ENCODE results near the gene C16orf74. TPM values are rescaled to one million over a fixed set of nuclear protein-coding genes. Genes with fewer than 3 reads are reported as not detected.

Gene C16orf74
- total and polyA plus RNA-seq, 4 donors, result 2.6 to 7.9 (median 3.4) TPM

- Histone ChIP-seq H3K4me1 (ENCODE audit: control insufficient read depth in 5 of 5, insufficient read depth in 5 of 5, low read length in 5 of 5) (peaks cover 0 to 2% (median 0%) of the 10 kb centered on the region in 5 donors), H3K4me3 (no peak overlapping the region), H3K9ac (ENCODE audit: insufficient read depth in 1 of 2, low read length in 2 of 2) (no peak overlapping the region), H3K27me3 (ENCODE audit: control insufficient read depth in 3 of 3, insufficient read depth in 3 of 3, low read length in 2 of 3) (no peaks in the 10 kb centered on the region), H3K36me3 (ENCODE audit: control insufficient read depth in 4 of 4, insufficient read depth in 4 of 4, low read length in 4 of 4) (peaks cover 8 to 16% (median 11%) of the 10 kb centered on the region in 4 donors), H3K9me3 (ENCODE audit: control insufficient read depth in 4 of 4, insufficient read depth in 3 of 4, low read length in 3 of 4) (no peaks in the 10 kb centered on the region), H3K27ac (ENCODE audit: low read depth in 1 of 2, low read length in 1 of 2) (no peak overlapping the region)
- TF ChIP-seq, protein P1, sequence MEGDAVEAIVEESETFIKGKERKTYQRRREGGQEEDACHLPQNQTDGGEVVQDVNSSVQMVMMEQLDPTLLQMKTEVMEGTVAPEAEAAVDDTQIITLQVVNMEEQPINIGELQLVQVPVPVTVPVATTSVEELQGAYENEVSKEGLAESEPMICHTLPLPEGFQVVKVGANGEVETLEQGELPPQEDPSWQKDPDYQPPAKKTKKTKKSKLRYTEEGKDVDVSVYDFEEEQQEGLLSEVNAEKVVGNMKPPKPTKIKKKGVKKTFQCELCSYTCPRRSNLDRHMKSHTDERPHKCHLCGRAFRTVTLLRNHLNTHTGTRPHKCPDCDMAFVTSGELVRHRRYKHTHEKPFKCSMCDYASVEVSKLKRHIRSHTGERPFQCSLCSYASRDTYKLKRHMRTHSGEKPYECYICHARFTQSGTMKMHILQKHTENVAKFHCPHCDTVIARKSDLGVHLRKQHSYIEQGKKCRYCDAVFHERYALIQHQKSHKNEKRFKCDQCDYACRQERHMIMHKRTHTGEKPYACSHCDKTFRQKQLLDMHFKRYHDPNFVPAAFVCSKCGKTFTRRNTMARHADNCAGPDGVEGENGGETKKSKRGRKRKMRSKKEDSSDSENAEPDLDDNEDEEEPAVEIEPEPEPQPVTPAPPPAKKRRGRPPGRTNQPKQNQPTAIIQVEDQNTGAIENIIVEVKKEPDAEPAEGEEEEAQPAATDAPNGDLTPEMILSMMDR (IDR thresholded peaks at IDR 0.05; ENCODE audit: control extremely low read depth, extremely low read depth), result no peak
- no peak for ATAC-seq (ENCODE audit: insufficient read depth, low FRiP score)
- WGBS, 2 donors, result 95% methylated on average over 8 of the region's 8 CpGs
- no peak for DNase-seq
Observed at GRCh38 chr16:85774811-85775210, 23.9 kb upstream of the C16orf74 start.

- TF ChIP-seq, protein P1 (IDR thresholded peaks at IDR 0.05; ENCODE audit: control extremely low read depth, extremely low read depth), result no peak
- no peaks in the 10 kb centered on the region for H3K9me3 ChIP-seq (ENCODE audit: control insufficient read depth in 4 of 4, insufficient read depth in 3 of 4, low read length in 3 of 4)
- peaks cover 3 to 11% (median 8%) of the 10 kb centered on the region in 4 donors for H3K36me3 ChIP-seq (ENCODE audit: control insufficient read depth in 4 of 4, insufficient read depth in 4 of 4, low read length in 4 of 4)
- H3K27me3 ChIP-seq (ENCODE audit: control insufficient read depth in 3 of 3, insufficient read depth in 3 of 3, low read length in 2 of 3), result no peaks in the 10 kb centered on the region
- H3K9ac ChIP-seq (ENCODE audit: insufficient read depth in 1 of 2, low read length in 2 of 2), result no peak overlapping the region
- H3K4me3 ChIP-seq, result no peak overlapping the region
- DNase-seq (no peak), ATAC-seq (ENCODE audit: insufficient read depth, low FRiP score) (no peak)
- H3K27ac ChIP-seq (ENCODE audit: low read depth in 1 of 2, low read length in 1 of 2), result no peak overlapping the region
- peaks cover 0 to 2% (median 0%) of the 10 kb centered on the region in 5 donors for H3K4me1 ChIP-seq (ENCODE audit: control insufficient read depth in 5 of 5, insufficient read depth in 5 of 5, low read length in 5 of 5)
- WGBS, 2 donors, result 79 to 81% methylated on average over 6 of the region's 6 CpGs
Observed at GRCh38 chr16:85774136-85774535, 23.2 kb upstream of the C16orf74 start.

DNA sequence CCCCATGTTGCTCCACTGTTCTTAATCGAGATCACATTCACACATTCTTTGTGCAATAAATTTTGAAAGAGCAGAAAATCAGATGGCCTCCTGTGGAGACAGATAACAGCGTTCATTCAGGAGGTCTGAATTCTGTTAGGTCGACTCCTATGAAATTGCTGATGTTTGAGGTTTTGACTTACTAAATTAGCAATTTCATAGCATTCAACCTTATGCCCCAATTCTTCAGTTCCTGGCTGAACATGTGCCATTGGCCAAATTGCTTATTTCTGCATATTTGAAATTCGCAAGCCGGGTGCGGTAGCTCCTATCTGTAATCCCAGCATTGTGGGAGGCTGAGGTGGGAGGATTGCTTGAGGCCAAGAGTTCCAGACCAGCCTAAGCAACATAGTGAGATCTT lies 22.1 kb upstream of the C16orf74 start:
- H3K27me3 ChIP-seq (ENCODE audit: control insufficient read depth in 3 of 3, insufficient read depth in 3 of 3, low read length in 2 of 3), result no peaks in the 10 kb centered on the region
- no peak for DNase-seq
- peaks cover under 1 to 8% (median under 1%) of the 10 kb centered on the region in 4 donors for H3K36me3 ChIP-seq (ENCODE audit: control insufficient read depth in 4 of 4, insufficient read depth in 4 of 4, low read length in 4 of 4)
- TF ChIP-seq, protein P1 (IDR thresholded peaks at IDR 0.05; ENCODE audit: control extremely low read depth, extremely low read depth), result no peak
- H3K4me3 ChIP-seq, result no peak overlapping the region
- H3K27ac ChIP-seq (ENCODE audit: low read depth in 1 of 2, low read length in 1 of 2), result no peak overlapping the region
- H3K9ac ChIP-seq (ENCODE audit: insufficient read depth in 1 of 2, low read length in 2 of 2), result no peak overlapping the region
- 95 to 98% methylated on average over 6 of the region's 6 CpGs for WGBS, 2 donors
- ATAC-seq (ENCODE audit: insufficient read depth, low FRiP score), result no peak
- no peaks in the 10 kb centered on the region for H3K4me1 ChIP-seq (ENCODE audit: control insufficient read depth in 5 of 5, insufficient read depth in 5 of 5, low read length in 5 of 5)
- H3K9me3 ChIP-seq (ENCODE audit: control insufficient read depth in 4 of 4, insufficient read depth in 3 of 4, low read length in 3 of 4), result no peaks in the 10 kb centered on the region

DNA sequence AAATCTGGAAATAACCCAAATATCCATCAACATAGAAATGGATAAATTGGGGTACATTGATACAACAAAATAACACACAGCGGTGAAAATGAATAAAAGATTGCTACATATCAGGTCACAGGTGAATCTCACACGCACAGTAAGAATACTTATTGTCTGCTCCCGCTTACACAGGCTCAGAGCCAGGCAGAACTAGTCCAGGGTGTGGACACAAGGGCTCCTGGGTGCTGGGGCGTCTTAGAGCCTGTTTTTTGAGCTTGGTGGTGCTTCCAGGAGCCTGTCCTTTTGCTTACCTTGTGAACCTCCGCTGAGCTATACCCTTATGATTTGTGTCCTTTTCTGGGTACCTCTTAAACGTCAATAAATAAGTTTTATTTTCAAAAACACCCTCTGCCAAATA lies 19.8 kb upstream of the C16orf74 start:
- Histone ChIP-seq H3K27me3 (ENCODE audit: control insufficient read depth in 3 of 3, insufficient read depth in 3 of 3, low read length in 2 of 3) (no peaks in the 10 kb centered on the region), H3K9ac (ENCODE audit: insufficient read depth in 1 of 2, low read length in 2 of 2) (no peak overlapping the region)
- TF ChIP-seq, protein P1 (IDR thresholded peaks at IDR 0.05; ENCODE audit: control extremely low read depth, extremely low read depth), result no peak

More for the DNA sequence above, 19.8 kb upstream of the C16orf74 start:
- Histone ChIP-seq H3K27ac (ENCODE audit: low read depth in 1 of 2, low read length in 1 of 2) (no peak overlapping the region), H3K4me1 (ENCODE audit: control insufficient read depth in 5 of 5, insufficient read depth in 5 of 5, low read length in 5 of 5) (no peaks in the 10 kb centered on the region), H3K9me3 (ENCODE audit: control insufficient read depth in 4 of 4, insufficient read depth in 3 of 4, low read length in 3 of 4) (no peaks in the 10 kb centered on the region), H3K4me3 (no peak overlapping the region), H3K36me3 (ENCODE audit: control insufficient read depth in 4 of 4, insufficient read depth in 4 of 4, low read length in 4 of 4) (peaks cover 0 to 4% (median 0%) of the 10 kb centered on the region in 4 donors)
- ATAC-seq (ENCODE audit: insufficient read depth, low FRiP score), result no peak
- DNase-seq, result no peak
- WGBS, 2 donors, result 94 to 97% methylated on average over 6 of the region's 6 CpGs

All from lung (tissue), 12 donors.